ENCODE measurements around the gene GRAMD1B. TPM values are rescaled to one million over a fixed set of nuclear protein-coding genes. Genes with fewer than 3 reads are reported as not detected.

GRAMD1B gene
- total and polyA plus RNA-seq, 2 donors (not counting 1 experiment from before 2014, with no cell fraction given), result 0.58 to 11.6 TPM

GRCh38 chr11:123526027-123526805, 96.1 kb downstream of the GRAMD1B start:
- 92% methylated on average over 9 of the region's 22 CpGs for WGBS (ENCODE audit: insufficient coverage)
- H3K4me1 Mint-ChIP-seq, result no peaks in the 10 kb centered on the region
- Histone ChIP-seq H3K9ac (ENCODE audit: low read length) (no peak overlapping the region), H3K79me2 (ENCODE audit: control insufficient read depth, insufficient read depth, low read length) (no peaks in the 10 kb centered on the region), H3K36me3 (replicated peaks in 1 of 2; ENCODE audit: control extremely low read depth in 1 of 2, control insufficient read depth in 1 of 2, extremely low read depth in 1 of 2, insufficient read depth in 2 of 2, low read length in 1 of 2) (no peaks in the 10 kb centered on the region), H3K27me3 (replicated peaks in 1 of 4; ENCODE audit: control extremely low read depth in 1 of 4, control insufficient read depth in 3 of 4, insufficient read depth in 4 of 4, low read length in 3 of 4) (no peaks in the 10 kb centered on the region), H4K20me1 (ENCODE audit: control insufficient read depth, insufficient read depth, low read length, poor library complexity, severe bottlenecking) (no peaks in the 10 kb centered on the region), H3K4me3 (ENCODE audit: control extremely low read depth in 1 of 5, extremely low read depth in 1 of 5, insufficient read depth in 1 of 5, low read depth in 2 of 5, low read length in 4 of 5) (no peak overlapping the region), H3K4me1 (ENCODE audit: control insufficient read depth in 2 of 2, insufficient read depth in 2 of 2, low read length in 2 of 2) (no peaks in the 10 kb centered on the region), H3K9me3 (ENCODE audit: control extremely low read depth in 1 of 3, control insufficient read depth in 2 of 3, insufficient read depth in 1 of 3, low read length in 2 of 3) (peaks cover 0 to 4% (median 0%) of the 10 kb centered on the region in 3 donors), H2AFZ (ENCODE audit: insufficient read depth, low read depth, low read length, poor library complexity, severe bottlenecking) (no peak overlapping the region), H3K27ac (ENCODE audit: low read length in 2 of 2) (no peak overlapping the region), H3K4me2 (replicated peaks; ENCODE audit: low read depth, low read length, poor library complexity, severe bottlenecking) (no peak overlapping the region)
- ChIA-PET POLR2A (no interaction called here), CTCF (interaction anchor here (1.0 to 2.6 kb wide), 2 partner anchors 14 to 23 kb away, joined by 3 to 6 read pairs; no protein-coding TSS in a partner anchor)
- H3K27ac Mint-ChIP-seq, result no peak overlapping the region
- intact Hi-C loops (cut with micrococcal nuclease), result no loop called here
- ATAC-seq (ENCODE audit: low read depth) (no peak), DNase-seq (no peak)
- no peaks in the 10 kb centered on the region for H3K27me3 Mint-ChIP-seq
- TF ChIP-seq CTCF (IDR thresholded peaks at IDR 0.05) (no peak), EZH2 (IDR thresholded peaks at IDR 0.05; ENCODE audit: borderline replicate concordance, insufficient read depth, low read depth, low read length, poor library complexity, severe bottlenecking) (no peak)
- H3K4me3 Mint-ChIP-seq, result no peak overlapping the region
- no peaks in the 10 kb centered on the region for H3K9me3 Mint-ChIP-seq (ENCODE audit: insufficient read depth)

GRCh38 chr11:123526918-123527317, 96.8 kb downstream of the GRAMD1B start:
- WGBS (ENCODE audit: insufficient coverage), result 100% methylated on average over 2 of the region's 7 CpGs
- Histone ChIP-seq H3K9me3 (ENCODE audit: control extremely low read depth in 1 of 3, control insufficient read depth in 2 of 3, insufficient read depth in 1 of 3, low read length in 2 of 3) (peaks cover 0 to 4% (median 0%) of the 10 kb centered on the region in 3 donors), H3K4me1 (ENCODE audit: control insufficient read depth in 2 of 2, insufficient read depth in 2 of 2, low read length in 2 of 2) (no peaks in the 10 kb centered on the region), H3K27me3 (replicated peaks in 1 of 4; ENCODE audit: control extremely low read depth in 1 of 4, control insufficient read depth in 3 of 4, insufficient read depth in 4 of 4, low read length in 3 of 4) (no peaks in the 10 kb centered on the region), H3K79me2 (ENCODE audit: control insufficient read depth, insufficient read depth, low read length) (no peaks in the 10 kb centered on the region), H2AFZ (ENCODE audit: insufficient read depth, low read depth, low read length, poor library complexity, severe bottlenecking) (no peak overlapping the region), H3K27ac (ENCODE audit: low read length in 2 of 2) (no peak overlapping the region), H4K20me1 (ENCODE audit: control insufficient read depth, insufficient read depth, low read length, poor library complexity, severe bottlenecking) (no peaks in the 10 kb centered on the region), H3K9ac (ENCODE audit: low read length) (no peak overlapping the region), H3K4me3 (ENCODE audit: control extremely low read depth in 1 of 5, extremely low read depth in 1 of 5, insufficient read depth in 1 of 5, low read depth in 2 of 5, low read length in 4 of 5) (no peak overlapping the region), H3K36me3 (replicated peaks in 1 of 2; ENCODE audit: control extremely low read depth in 1 of 2, control insufficient read depth in 1 of 2, extremely low read depth in 1 of 2, insufficient read depth in 2 of 2, low read length in 1 of 2) (no peaks in the 10 kb centered on the region), H3K4me2 (replicated peaks; ENCODE audit: low read depth, low read length, poor library complexity, severe bottlenecking) (no peak overlapping the region)
- no peak for TF ChIP-seq CTCF (IDR thresholded peaks at IDR 0.05)
- no peak for TF ChIP-seq EZH2 (IDR thresholded peaks at IDR 0.05; ENCODE audit: borderline replicate concordance, insufficient read depth, low read depth, low read length, poor library complexity, severe bottlenecking)
- no peak for DNase-seq
- POLR2A ChIA-PET, result no interaction called here
- intact Hi-C loops (cut with micrococcal nuclease), result no loop called here
- Mint-ChIP-seq H3K27ac (no peak overlapping the region), H3K27me3 (no peaks in the 10 kb centered on the region), H3K9me3 (ENCODE audit: insufficient read depth) (no peaks in the 10 kb centered on the region), H3K4me1 (no peaks in the 10 kb centered on the region), H3K4me3 (no peak overlapping the region)
- no peak for ATAC-seq (ENCODE audit: low read depth)
- CTCF ChIA-PET, result interaction anchor here (1.3 to 2.6 kb wide), 2 partner anchors 15 to 50 kb away, joined by 3 to 6 read pairs; no protein-coding TSS in a partner anchor
